GM20431 (cell line): ENCODE data around the gene S100A8.
"Not testable (repeated sequence)": the region's sequence is repeated elsewhere in the genome, so short reads cannot be mapped to it uniquely, and the experiment has no call there.

Experiments
- in situ Hi-C: fragments of 300-500 bp; cut with MseI, MboI; formaldehyde crosslinking; loops from one replicate; pipeline ENCODE4 v1.15.0; 2020; ENCODE audit warnings: low sequenced_read_pairs; ENCODE audit not compliant: unreplicated experiment

S100A8 gene

GRCh38 chr1:153390938-153391710, at the start of gene S100A8:
Gene S100A8 (minus strand): TSS chr1:153391073. CDS start chr1:153390535, 538 bp downstream.
- in situ Hi-C loops: no loop called here

GRCh38 chr1:153439273-153439672, 48.4 kb upstream of the S100A8 start:
- in situ Hi-C loops: no loop called here

- in situ Hi-C loops: no loop called here
Observed at GRCh38 chr1:153438599-153438998, 47.7 kb upstream of the S100A8 start.

- in situ Hi-C loops: no loop called here
Observed at GRCh38 chr1:153437236-153437635, 46.4 kb upstream of the S100A8 start.

- in situ Hi-C loops: no loop called here
Observed at GRCh38 chr1:153434746-153435455, 44.0 kb upstream of the S100A8 start.

GRCh38 chr1:153432874-153433681, 42.2 kb upstream of the S100A8 start:
- in situ Hi-C loops: no loop called here

GRCh38 chr1:153431928-153432327, 41.1 kb upstream of the S100A8 start:
- in situ Hi-C loops: no loop called here

GRCh38 chr1:153431427-153431826, 40.6 kb upstream of the S100A8 start:
- in situ Hi-C loops: no loop called here

GRCh38 chr1:153431002-153431401, 40.1 kb upstream of the S100A8 start:
- in situ Hi-C loops: no loop called here

GRCh38 chr1:153430561-153430960, 39.7 kb upstream of the S100A8 start:
- in situ Hi-C loops: no loop called here

- in situ Hi-C loops: no loop called here
Observed at GRCh38 chr1:153430166-153430553, 39.3 kb upstream of the S100A8 start.

GRCh38 chr1:153429266-153430165, 38.6 kb upstream of the S100A8 start:
- in situ Hi-C loops: no loop called here

- in situ Hi-C loops: no loop called here
Observed at GRCh38 chr1:153428791-153429190, 37.9 kb upstream of the S100A8 start.

GRCh38 chr1:153428073-153428638, 37.3 kb upstream of the S100A8 start:
- in situ Hi-C loops: no loop called here

- in situ Hi-C loops: no loop called here
Observed at GRCh38 chr1:153426809-153427208, 35.9 kb upstream of the S100A8 start.

GRCh38 chr1:153422450-153423068, 31.7 kb upstream of the S100A8 start:
- in situ Hi-C loops: no loop called here

GRCh38 chr1:153420306-153420705, 29.4 kb upstream of the S100A8 start:
- in situ Hi-C loops: no loop called here

GRCh38 chr1:153419436-153419793, 28.5 kb upstream of the S100A8 start:
- in situ Hi-C loops: not testable (repeated sequence)
